22Rv1 (cell line): Measurements from ENCODE around the gene THPO.

Source experiments
- ZFX ChIP-seq: fragments of 450-650 bp; IDR thresholded peaks from 2 replicates; pipeline ENCODE4 v1.6.1; 2017; ENCODE audit warnings: antibody characterized with exemption, borderline replicate concordance
- TF ChIP-seq, protein P1 (sequence below): fragments of 450-650 bp; IDR thresholded peaks from 2 replicates; pipeline ENCODE4 v1.5.1; 2017; ENCODE audit warnings: mild to moderate bottlenecking

- TF ChIP-seq, protein P1, sequence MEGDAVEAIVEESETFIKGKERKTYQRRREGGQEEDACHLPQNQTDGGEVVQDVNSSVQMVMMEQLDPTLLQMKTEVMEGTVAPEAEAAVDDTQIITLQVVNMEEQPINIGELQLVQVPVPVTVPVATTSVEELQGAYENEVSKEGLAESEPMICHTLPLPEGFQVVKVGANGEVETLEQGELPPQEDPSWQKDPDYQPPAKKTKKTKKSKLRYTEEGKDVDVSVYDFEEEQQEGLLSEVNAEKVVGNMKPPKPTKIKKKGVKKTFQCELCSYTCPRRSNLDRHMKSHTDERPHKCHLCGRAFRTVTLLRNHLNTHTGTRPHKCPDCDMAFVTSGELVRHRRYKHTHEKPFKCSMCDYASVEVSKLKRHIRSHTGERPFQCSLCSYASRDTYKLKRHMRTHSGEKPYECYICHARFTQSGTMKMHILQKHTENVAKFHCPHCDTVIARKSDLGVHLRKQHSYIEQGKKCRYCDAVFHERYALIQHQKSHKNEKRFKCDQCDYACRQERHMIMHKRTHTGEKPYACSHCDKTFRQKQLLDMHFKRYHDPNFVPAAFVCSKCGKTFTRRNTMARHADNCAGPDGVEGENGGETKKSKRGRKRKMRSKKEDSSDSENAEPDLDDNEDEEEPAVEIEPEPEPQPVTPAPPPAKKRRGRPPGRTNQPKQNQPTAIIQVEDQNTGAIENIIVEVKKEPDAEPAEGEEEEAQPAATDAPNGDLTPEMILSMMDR = no peak
- no peak for TF ChIP-seq ZFX
Measured at GRCh38 chr3:184341925-184342324, 36.1 kb downstream of the THPO start.
